Esophagus muscularis mucosa (tissue), 3 donors: ENCODE data around the gene EXOC6B.

ENCODE experiments used
- CTCF ChIP-seq, 3 experiments: fragments of 200-600 bp in 2 of 3; fragments of 450-650 bp in 1 of 3; sonication (generic) in 2 of 3; IDR thresholded peaks; one replicate each; pipeline ENCODE4 v1.5.1; 2017 to 2019; ENCODE audit warnings: antibody characterized with exemption in 3 of 3, mild to moderate bottlenecking in 2 of 3, moderate library complexity in 1 of 3
- POLR2A ChIP-seq: fragments of 450-650 bp; IDR thresholded peaks from one replicate; pipeline ENCODE4 v1.6.1; 2017; ENCODE audit warnings: antibody characterized with exemption, moderate library complexity, mild to moderate bottlenecking, low read depth

GRCh38 chr2:72136331-72136730 lies 689.5 kb downstream of the EXOC6B start:
- TF ChIP-seq POLR2A (no peak), CTCF (IDR thresholded peaks at IDR 0.05) (no peak)
